K562 (cell line): Measurements from ENCODE around the gene WDR90. TPM values are rescaled to one million over a fixed set of nuclear protein-coding genes. Genes with fewer than 3 reads are reported as not detected.

Source experiments
- ATAC-seq: fragments of 200-7000 bp; cut with Tn5 transposase; 3 replicates; pipeline ENCODE4 v1.9.1; 2020; ENCODE audit warnings: moderate library complexity
- BruUV-seq: library from RNA; stranded (reverse); fragments of 400-500 nt; replicated peaks from 2 replicates; lab custom pipeline; 2021; lab: Mats Ljungman, UMichigan
- CTCF ChIA-PET: fragments of 300-600 bp; formaldehyde crosslinking; extraction: SDS; loops from one replicate; lab custom pipeline; 2021; ENCODE audit warnings: low intra/inter-chr PET ratio; lab: Yijun Ruan, JAX
- POLR2A ChIA-PET: fragments of 300-600, 350-650 bp; sonication (Branson Sonifier 250); formaldehyde crosslinking; extraction: SDS; loops from one replicate; lab custom pipeline; 2021; ENCODE audit warnings: antibody characterized with exemption, inconsistent platforms; lab: Yijun Ruan, JAX
- DNase-seq, 4 experiments: peaks; one replicate each; pipeline versions ENCODE4 v3.0.0 to v3.0.0-alpha.2; 2011 to 2018; ENCODE audit warnings: low spot score in 3 of 4, mixed read lengths in 3 of 4; ENCODE audit errors: extremely low read depth in 1 of 4
- FAIRE-seq: peaks from 2 replicates; lab custom pipeline; 2011; peaks lifted over from hg19 to GRCh38; lab: Jason Lieb, UNC
- H2AFZ ChIP-seq: 2 replicates; pipeline ENCODE4 v1.6.0; 2011; ENCODE audit warnings: low read depth, low read length, control low read depth, inconsistent platforms
- H3K27ac ChIP-seq: fragments of 200-600 bp; 3 replicates; pipeline ENCODE4 v1.8.0; 2011; ENCODE audit warnings: low read depth, mild to moderate bottlenecking, control low read depth, inconsistent platforms, low read length, moderate library complexity, mixed read lengths; ENCODE audit errors: extremely low read depth
- H3K27me3 ChIP-seq, 2 experiments: fragments of 300-600 bp in 1 of 2; 2 replicates in 1 of 2; 3 replicates in 1 of 2; pipeline versions ENCODE4 v1.6.0 to v1.8.0; 2011; ENCODE audit warnings: inconsistent platforms in 2 of 2, low read length in 2 of 2, mild to moderate bottlenecking in 1 of 2, mixed read lengths in 1 of 2, moderate library complexity in 1 of 2; ENCODE audit not compliant: control insufficient read depth in 2 of 2, insufficient read depth in 2 of 2
- H3K36me3 ChIP-seq: fragments of 300-600 bp; 3 replicates; pipeline ENCODE4 v1.8.0; 2011; ENCODE audit warnings: mild to moderate bottlenecking, low read length, inconsistent platforms; ENCODE audit not compliant: control insufficient read depth, insufficient read depth
- H3K4me1 ChIP-seq, 2 experiments: fragments of 200-600 bp in 1 of 2; replicated peaks in 1 of 2; 2 replicates in 1 of 2; 3 replicates in 1 of 2; pipeline versions ENCODE4 v1.5.1 to v1.8.0; 2011; ENCODE audit warnings: inconsistent platforms in 2 of 2, low read length in 2 of 2, mild to moderate bottlenecking in 1 of 2, mixed read lengths in 1 of 2, moderate library complexity in 1 of 2; ENCODE audit not compliant: control insufficient read depth in 2 of 2, insufficient read depth in 2 of 2
- H3K4me2 ChIP-seq: 2 replicates; pipeline ENCODE4 v1.6.1; 2011; ENCODE audit warnings: low read length, control low read depth, inconsistent platforms, mixed read lengths; ENCODE audit not compliant: insufficient read depth
- H3K4me3 ChIP-seq: fragments of 200-600 bp; sonication (generic), shearing (Covaris generic); 2 replicates; pipeline ENCODE4 v1.5.1; 2016; ENCODE audit warnings: control low read depth, inconsistent platforms
- H3K79me2 ChIP-seq: fragments of 200-600 bp; 3 replicates; pipeline ENCODE4 v1.8.0; 2011; ENCODE audit warnings: low read length, inconsistent platforms; ENCODE audit not compliant: control insufficient read depth, insufficient read depth
- H3K9ac ChIP-seq, 2 experiments: 2 replicates each; pipeline versions ENCODE4 v1.6.0 to v1.6.1; 2011; ENCODE audit warnings: low read depth in 2 of 2, low read length in 2 of 2, control low read depth in 1 of 2, inconsistent platforms in 1 of 2, mild to moderate bottlenecking in 1 of 2, mixed read lengths in 1 of 2; ENCODE audit not compliant: insufficient read depth in 1 of 2
- H3K9me1 ChIP-seq: one replicate; pipeline ENCODE4 v1.6.0; 2011; ENCODE audit warnings: inconsistent platforms, mild to moderate bottlenecking, low read length, moderate library complexity; ENCODE audit not compliant: control insufficient read depth, insufficient read depth
- H3K9me3 ChIP-seq: replicated peaks from 2 replicates; pipeline ENCODE4 v1.5.1; 2011; ENCODE audit warnings: low read depth, low read length, inconsistent platforms; ENCODE audit not compliant: control insufficient read depth, insufficient read depth
- H4K20me1 ChIP-seq: replicated peaks from 2 replicates; pipeline ENCODE4 v1.6.1; 2011; ENCODE audit warnings: low read length, inconsistent platforms, mixed read lengths; ENCODE audit not compliant: control insufficient read depth, insufficient read depth
- ILF3 ChIP-seq: fragments of 450-650 bp; IDR thresholded peaks from 2 replicates; pipeline ENCODE4 v1.6.1; 2018; ENCODE audit warnings: antibody characterized with exemption, mild to moderate bottlenecking, moderate library complexity, borderline replicate concordance
- MTA1 ChIP-seq: fragments of 450-650 bp; IDR thresholded peaks from 2 replicates; pipeline ENCODE4 v1.6.1; 2017; ENCODE audit warnings: borderline replicate concordance
- PHF8 ChIP-seq: fragments of 200-600 bp; sonication (generic); IDR thresholded peaks from 2 replicates; pipeline ENCODE4 v1.6.1; 2012; ENCODE audit warnings: mixed run types, mild to moderate bottlenecking, inconsistent platforms, low read length, moderate library complexity, borderline replicate concordance
- ZEB2 ChIP-seq: fragments of 450-650 bp; IDR thresholded peaks from 2 replicates; pipeline ENCODE4 v1.6.1; 2016
- ZNF23 ChIP-seq: fragments of 250-450 bp; sonication (Bioruptor Pico); IDR thresholded peaks from 2 replicates; pipeline ENCODE4 v1.4.0; 2020; ENCODE audit warnings: mild to moderate bottlenecking
- ZNF282 ChIP-seq: sonication (generic); formaldehyde crosslinking; IDR thresholded peaks from 2 replicates; pipeline ENCODE4 v1.8.1; 2023; ENCODE audit warnings: missing genetic modification reagents
- ZNF696 ChIP-seq: fragments of 250-450 bp; sonication (Bioruptor Pico); conservative IDR thresholded peaks from 2 replicates; pipeline ENCODE4 v1.4.0; 2020; ENCODE audit warnings: mild to moderate bottlenecking, moderate library complexity
- WGBS: fragments of 100-300 bp; shearing (Covaris generic); methylation state at CpG from one replicate; pipeline ENCODE4 v1.1.6; 2016; ENCODE audit warnings: low coverage, mixed read lengths; ENCODE audit not compliant: insufficient coverage; ENCODE audit errors: missing lambda C conversion rate; 5-methylcytosine and 5-hydroxymethylcytosine counted together
- in situ Hi-C: fragments of 300-500 bp; cut with MboI; formaldehyde crosslinking; loops from 4 replicates; pipeline ENCODE4 v1.15.0; 2018; ENCODE audit warnings: inconsistent platforms, mixed read lengths
- intact Hi-C: fragments of 100-400 bp; cut with micrococcal nuclease; formaldehyde crosslinking; loops from 2 replicates; pipeline ENCODE4 v1.14.2; 2022
- polyA plus RNA-seq, 8 experiments: library from polyadenylated mRNA; depleted of rRNA in 4 of 8; stranded (reverse) in 5 of 8; unstranded in 3 of 8; fragments of >200 nt; fragmentation: Nextera tagmentation in 2 of 8; fragmentation: Illumina TruSeq in 1 of 8; extraction: Ambion mirVana in 2 of 8; extraction: Trizol in 1 of 8; gene quantifications; 2 replicates each; pipeline versions ENCODE4 v1.2.1 to v1.2.3, GENCODE V29; 2011 to 2014; ENCODE audit warnings: inconsistent platforms in 1 of 8, missing spikeins in 1 of 8
- total RNA-seq, 7 experiments: library from RNA; depleted of rRNA in 6 of 7; stranded (reverse); fragments of >200 nt in 6 of 7; fragmentation: Illumina TruSeq in 2 of 7; extraction: Trizol in 2 of 7; gene quantifications; 2 replicates each; pipeline versions ENCODE4 v1.2.1 to v1.2.3, GENCODE V29; 2011 to 2021; ENCODE audit warnings: low replicate concordance in 1 of 7
- TF ChIP-seq, protein P1 (sequence below): fragments of 450-650 bp; IDR thresholded peaks from 2 replicates; pipeline ENCODE4 v1.6.1; 2016; ENCODE audit warnings: missing biosample characterization, missing genetic modification characterization
- TF ChIP-seq, protein P2 (sequence below): fragments of 450-650 bp; IDR thresholded peaks from 2 replicates; pipeline ENCODE4 v1.6.1; 2016; ENCODE audit warnings: mild to moderate bottlenecking
- TF ChIP-seq, protein P3 (sequence below): fragments of 450-650 bp; IDR thresholded peaks from 2 replicates; pipeline ENCODE4 v1.6.1; 2016; ENCODE audit warnings: antibody characterized with exemption
- TF ChIP-seq, protein P4 (sequence below), 2 experiments: fragments of 450-650 bp in 1 of 2; sonication (generic) in 1 of 2; formaldehyde crosslinking; conservative IDR thresholded peaks; 2 replicates each; pipeline versions ENCODE4 v1.4.0 to v1.8.1; 2020 to 2022; ENCODE audit warnings: mild to moderate bottlenecking in 1 of 2, missing genetic modification reagents in 1 of 2
- TF ChIP-seq, protein P5 (sequence below): IDR thresholded peaks from 2 replicates; pipeline ENCODE4 v1.6.1; 2011; ENCODE audit warnings: borderline replicate concordance, low read depth, mild to moderate bottlenecking, moderate library complexity, low read length; ENCODE audit not compliant: insufficient read depth, poor library complexity, severe bottlenecking

The WDR90 gene
- total and polyA plus RNA-seq, 9 of the 15 experiments (the other 6 are each of a cell fraction or from before 2014, with no cell fraction given): 0.44 to 12.6 (median 3.3) TPM

DNA sequence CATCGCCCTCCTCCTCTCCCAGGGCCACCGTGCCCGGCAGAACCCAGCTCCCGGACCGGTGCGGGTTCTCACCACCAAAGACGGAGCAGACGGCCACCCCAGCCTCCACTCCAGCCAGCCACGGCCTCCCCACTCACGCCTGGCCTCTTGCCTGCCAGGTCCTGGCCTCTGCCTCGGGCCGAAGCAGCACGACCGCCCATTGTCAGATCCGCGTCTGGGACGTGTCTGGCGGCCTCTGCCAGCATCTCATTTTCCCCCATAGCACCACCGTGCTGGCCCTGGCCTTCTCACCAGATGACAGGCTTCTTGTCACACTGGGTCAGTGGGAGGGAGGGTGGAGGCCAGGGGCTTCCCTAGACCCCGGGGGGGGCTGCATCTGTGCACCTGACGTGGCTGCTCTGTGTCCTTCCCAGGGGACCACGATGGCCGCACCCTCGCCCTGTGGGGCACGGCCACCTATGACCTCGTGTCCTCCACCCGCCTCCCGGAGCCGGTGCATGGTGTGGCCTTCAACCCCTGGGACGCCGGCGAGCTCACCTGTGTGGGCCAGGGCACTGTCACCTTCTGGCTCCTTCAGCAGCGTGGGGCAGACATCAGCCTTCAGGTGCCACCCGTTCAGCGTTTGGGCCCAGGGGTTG lies 12.1 kb downstream of the WDR90 start:
- Histone ChIP-seq H3K9me3 (no peaks in the 10 kb centered on the region), H2AFZ (peak overlapping the region; percentile 95), H4K20me1 (no peaks in the 10 kb centered on the region), H3K36me3 (no peaks in the 10 kb centered on the region), H3K27me3 (no peaks in the 10 kb centered on the region), H3K79me2 (no peaks in the 10 kb centered on the region; the same call in 2 of the 3 replicates), H3K4me3 (peak overlapping the region; percentile 20; the same call in 1 of the 2 replicates), H3K9ac (peak overlapping the region; percentile 70 to 95; a peak in 3 of 4 replicates), H3K9me1 (no peaks in the 10 kb centered on the region), H3K4me1 (peaks cover 2 to 92% of the 10 kb centered on the region in 2 experiments; a peak in 4 of 5 replicates), H3K4me2 (peak overlapping the region; percentile 78), H3K27ac (peak overlapping the region; percentile 66; the same call in 2 of the 3 replicates)
- no TSS peak for BruUV-seq
- DNase-seq (no peak), ATAC-seq (peak; percentile 36), FAIRE-seq (no peak)
- POLR2A ChIA-PET: interaction anchor here (0.6 kb wide), 1 partner anchor 10 kb away, joined by 3 read pairs; no protein-coding TSS in a partner anchor
- intact Hi-C loops (loop anchor here (2.0 to 10.0 kb wide), 2 partner anchors 73 to 267 kb away; partner anchors contain the start of gene NME4), in situ Hi-C loops (no loop called here)
- CTCF ChIA-PET: interaction anchor here (0.6 to 1.9 kb wide), 2 partner anchors 82 to 504 kb away, joined by 3 to 8 read pairs; no protein-coding TSS in a partner anchor
- WGBS: 47% methylated on average over 31 of the region's 35 CpGs
- TF ChIP-seq PHF8 (peak; percentile 54; the same call in 1 of the 2 replicates), ZEB2 (no peak), ZNF282 (CRISPR knock-in tag) (0 out of 2 replicates have a peak, but pooled peaks have one; percentile 51), ZNF696 (no peak), MTA1 (no peak), ILF3 (no peak), ZNF23 (CRISPR knock-in tag) (no peak)
- TF ChIP-seq, protein P1, sequence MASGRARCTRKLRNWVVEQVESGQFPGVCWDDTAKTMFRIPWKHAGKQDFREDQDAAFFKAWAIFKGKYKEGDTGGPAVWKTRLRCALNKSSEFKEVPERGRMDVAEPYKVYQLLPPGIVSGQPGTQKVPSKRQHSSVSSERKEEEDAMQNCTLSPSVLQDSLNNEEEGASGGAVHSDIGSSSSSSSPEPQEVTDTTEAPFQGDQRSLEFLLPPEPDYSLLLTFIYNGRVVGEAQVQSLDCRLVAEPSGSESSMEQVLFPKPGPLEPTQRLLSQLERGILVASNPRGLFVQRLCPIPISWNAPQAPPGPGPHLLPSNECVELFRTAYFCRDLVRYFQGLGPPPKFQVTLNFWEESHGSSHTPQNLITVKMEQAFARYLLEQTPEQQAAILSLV: no peak
- TF ChIP-seq, protein P2, sequence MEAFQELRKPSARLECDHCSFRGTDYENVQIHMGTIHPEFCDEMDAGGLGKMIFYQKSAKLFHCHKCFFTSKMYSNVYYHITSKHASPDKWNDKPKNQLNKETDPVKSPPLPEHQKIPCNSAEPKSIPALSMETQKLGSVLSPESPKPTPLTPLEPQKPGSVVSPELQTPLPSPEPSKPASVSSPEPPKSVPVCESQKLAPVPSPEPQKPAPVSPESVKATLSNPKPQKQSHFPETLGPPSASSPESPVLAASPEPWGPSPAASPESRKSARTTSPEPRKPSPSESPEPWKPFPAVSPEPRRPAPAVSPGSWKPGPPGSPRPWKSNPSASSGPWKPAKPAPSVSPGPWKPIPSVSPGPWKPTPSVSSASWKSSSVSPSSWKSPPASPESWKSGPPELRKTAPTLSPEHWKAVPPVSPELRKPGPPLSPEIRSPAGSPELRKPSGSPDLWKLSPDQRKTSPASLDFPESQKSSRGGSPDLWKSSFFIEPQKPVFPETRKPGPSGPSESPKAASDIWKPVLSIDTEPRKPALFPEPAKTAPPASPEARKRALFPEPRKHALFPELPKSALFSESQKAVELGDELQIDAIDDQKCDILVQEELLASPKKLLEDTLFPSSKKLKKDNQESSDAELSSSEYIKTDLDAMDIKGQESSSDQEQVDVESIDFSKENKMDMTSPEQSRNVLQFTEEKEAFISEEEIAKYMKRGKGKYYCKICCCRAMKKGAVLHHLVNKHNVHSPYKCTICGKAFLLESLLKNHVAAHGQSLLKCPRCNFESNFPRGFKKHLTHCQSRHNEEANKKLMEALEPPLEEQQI: no peak
- TF ChIP-seq, protein P3, sequence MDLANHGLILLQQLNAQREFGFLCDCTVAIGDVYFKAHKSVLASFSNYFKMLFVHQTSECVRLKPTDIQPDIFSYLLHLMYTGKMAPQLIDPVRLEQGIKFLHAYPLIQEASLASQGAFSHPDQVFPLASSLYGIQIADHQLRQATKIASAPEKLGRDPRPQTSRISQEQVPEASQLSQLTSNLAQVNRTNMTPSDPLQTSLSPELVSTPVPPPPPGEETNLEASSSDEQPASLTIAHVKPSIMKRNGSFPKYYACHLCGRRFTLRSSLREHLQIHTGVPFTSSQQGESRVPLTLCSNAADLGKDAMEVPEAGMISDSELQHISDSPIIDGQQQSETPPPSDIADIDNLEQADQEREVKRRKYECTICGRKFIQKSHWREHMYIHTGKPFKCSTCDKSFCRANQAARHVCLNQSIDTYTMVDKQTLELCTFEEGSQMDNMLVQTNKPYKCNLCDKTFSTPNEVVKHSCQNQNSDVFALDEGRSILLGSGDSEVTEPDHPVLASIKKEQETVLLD: no peak
- TF ChIP-seq, protein P4, sequence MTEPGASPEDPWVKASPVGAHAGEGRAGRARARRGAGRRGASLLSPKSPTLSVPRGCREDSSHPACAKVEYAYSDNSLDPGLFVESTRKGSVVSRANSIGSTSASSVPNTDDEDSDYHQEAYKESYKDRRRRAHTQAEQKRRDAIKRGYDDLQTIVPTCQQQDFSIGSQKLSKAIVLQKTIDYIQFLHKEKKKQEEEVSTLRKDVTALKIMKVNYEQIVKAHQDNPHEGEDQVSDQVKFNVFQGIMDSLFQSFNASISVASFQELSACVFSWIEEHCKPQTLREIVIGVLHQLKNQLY (CRISPR knock-in tag; conservative IDR thresholded peaks at IDR 0.05): no peak
- TF ChIP-seq, protein P5, sequence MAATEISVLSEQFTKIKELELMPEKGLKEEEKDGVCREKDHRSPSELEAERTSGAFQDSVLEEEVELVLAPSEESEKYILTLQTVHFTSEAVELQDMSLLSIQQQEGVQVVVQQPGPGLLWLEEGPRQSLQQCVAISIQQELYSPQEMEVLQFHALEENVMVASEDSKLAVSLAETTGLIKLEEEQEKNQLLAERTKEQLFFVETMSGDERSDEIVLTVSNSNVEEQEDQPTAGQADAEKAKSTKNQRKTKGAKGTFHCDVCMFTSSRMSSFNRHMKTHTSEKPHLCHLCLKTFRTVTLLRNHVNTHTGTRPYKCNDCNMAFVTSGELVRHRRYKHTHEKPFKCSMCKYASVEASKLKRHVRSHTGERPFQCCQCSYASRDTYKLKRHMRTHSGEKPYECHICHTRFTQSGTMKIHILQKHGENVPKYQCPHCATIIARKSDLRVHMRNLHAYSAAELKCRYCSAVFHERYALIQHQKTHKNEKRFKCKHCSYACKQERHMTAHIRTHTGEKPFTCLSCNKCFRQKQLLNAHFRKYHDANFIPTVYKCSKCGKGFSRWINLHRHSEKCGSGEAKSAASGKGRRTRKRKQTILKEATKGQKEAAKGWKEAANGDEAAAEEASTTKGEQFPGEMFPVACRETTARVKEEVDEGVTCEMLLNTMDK: no peak
